H9 (cell line): ENCODE measurements around the gene AGMAT. TPM values are rescaled to one million over a fixed set of nuclear protein-coding genes. Genes with fewer than 3 reads are reported as not detected.

Experiments used
- DNase-seq: peaks from one replicate; pipeline ENCODE4 v3.0.0-alpha.2; 2017
- H2AFZ ChIP-seq: one replicate; pipeline ENCODE4 v1.6.1; 2013; ENCODE audit warnings: mild to moderate bottlenecking, low read length, control low read depth, moderate library complexity
- H2AK5ac ChIP-seq: 2 replicates; pipeline ENCODE4 v1.6.1; 2013; ENCODE audit warnings: low read length, control low read depth, mixed read lengths; ENCODE audit not compliant: insufficient read length
- H2BK120ac ChIP-seq: one replicate; pipeline ENCODE4 v1.6.1; 2013; ENCODE audit warnings: low read depth, mild to moderate bottlenecking, low read length, control low read depth, inconsistent platforms; ENCODE audit not compliant: poor library complexity, severe bottlenecking
- H2BK12ac ChIP-seq: 2 replicates; pipeline ENCODE4 v1.6.1; 2013; ENCODE audit warnings: low read length, control low read depth, mixed read lengths, low read depth; ENCODE audit not compliant: insufficient read length
- H2BK15ac ChIP-seq: 2 replicates; pipeline ENCODE4 v1.6.1; 2013; ENCODE audit warnings: low read depth, low read length, control low read depth
- H2BK20ac ChIP-seq: one replicate; pipeline ENCODE4 v1.6.1; 2013; ENCODE audit warnings: low read depth, mild to moderate bottlenecking, low read length, control low read depth, inconsistent platforms; ENCODE audit not compliant: poor library complexity, severe bottlenecking
- H2BK5ac ChIP-seq: 2 replicates; pipeline ENCODE4 v1.6.1; 2013; ENCODE audit warnings: low read length, control low read depth, mixed read lengths; ENCODE audit not compliant: insufficient read length
- H3K14ac ChIP-seq: 2 replicates; pipeline ENCODE4 v1.6.1; 2013; ENCODE audit warnings: low read length, control low read depth; ENCODE audit not compliant: insufficient read depth
- H3K18ac ChIP-seq: 2 replicates; pipeline ENCODE4 v1.6.1; 2013; ENCODE audit warnings: low read depth, mild to moderate bottlenecking, mixed read lengths, low read length, control low read depth; ENCODE audit not compliant: insufficient read length
- H3K23ac ChIP-seq: 2 replicates; pipeline ENCODE4 v1.6.1; 2013; ENCODE audit warnings: low read length, control low read depth, mixed read lengths, low read depth; ENCODE audit not compliant: insufficient read length
- H3K23me2 ChIP-seq: 2 replicates; pipeline ENCODE4 v1.6.1; 2013; ENCODE audit warnings: low read depth, mild to moderate bottlenecking, mixed read lengths, low read length, control low read depth; ENCODE audit not compliant: insufficient read length, poor library complexity, severe bottlenecking
- H3K27ac ChIP-seq: 2 replicates; pipeline ENCODE4 v1.5.1; 2013; ENCODE audit warnings: low read length, control low read depth, mixed read lengths, low read depth; ENCODE audit not compliant: insufficient read length
- H3K27me3 ChIP-seq: 2 replicates; pipeline ENCODE4 v1.6.1; 2013; ENCODE audit warnings: low read length, control low read depth, inconsistent platforms; ENCODE audit not compliant: insufficient read depth
- H3K4ac ChIP-seq: 2 replicates; pipeline ENCODE4 v1.6.1; 2013; ENCODE audit warnings: low read depth, mild to moderate bottlenecking, control low read depth, inconsistent platforms, low read length, moderate library complexity
- H3K4me1 ChIP-seq: 2 replicates; pipeline ENCODE4 v1.6.1; 2013; ENCODE audit warnings: low read length, control low read depth, inconsistent platforms; ENCODE audit not compliant: insufficient read depth
- H3K4me2 ChIP-seq: 2 replicates; pipeline ENCODE4 v1.6.1; 2013; ENCODE audit warnings: low read length, control low read depth, mixed read lengths; ENCODE audit not compliant: insufficient read length, insufficient read depth
- H3K56ac ChIP-seq: 2 replicates; pipeline ENCODE4 v1.6.1; 2013; ENCODE audit warnings: low read depth, mild to moderate bottlenecking, mixed read lengths, low read length, control low read depth; ENCODE audit not compliant: insufficient read length
- H3K79me1 ChIP-seq: 2 replicates; pipeline ENCODE4 v1.6.1; 2013; ENCODE audit warnings: low read depth, mild to moderate bottlenecking, moderate library complexity, low read length, control low read depth, inconsistent platforms; ENCODE audit not compliant: insufficient read depth, poor library complexity, severe bottlenecking
- H3K79me2 ChIP-seq: 2 replicates; pipeline ENCODE4 v1.6.1; 2013; ENCODE audit warnings: low read length, control low read depth, inconsistent platforms; ENCODE audit not compliant: insufficient read depth
- H3K9ac ChIP-seq: 2 replicates; pipeline ENCODE4 v1.6.1; 2013; ENCODE audit warnings: low read length, control low read depth, mixed read lengths; ENCODE audit not compliant: insufficient read length; ENCODE audit errors: extremely low read depth
- H3K9me3 ChIP-seq: one replicate; pipeline ENCODE4 v1.6.1; 2013; ENCODE audit warnings: low read depth, low read length, inconsistent platforms; ENCODE audit not compliant: control insufficient read depth
- H3T11ph ChIP-seq: one replicate; pipeline ENCODE4 v1.6.1; 2013; ENCODE audit warnings: mild to moderate bottlenecking, low read length, control low read depth, inconsistent platforms
- H4K20me1 ChIP-seq: one replicate; pipeline ENCODE4 v1.6.1; 2013; ENCODE audit not compliant: control insufficient read depth, insufficient read length, insufficient read depth
- H4K5ac ChIP-seq: 2 replicates; pipeline ENCODE4 v1.6.1; 2013; ENCODE audit warnings: low read depth, mild to moderate bottlenecking, mixed read lengths, low read length, control low read depth; ENCODE audit not compliant: insufficient read length
- H4K8ac ChIP-seq: replicated peaks from 2 replicates; pipeline ENCODE4 v1.6.1; 2013; ENCODE audit warnings: low read length, control low read depth, mixed read lengths, low read depth; ENCODE audit not compliant: insufficient read length
- H4K91ac ChIP-seq: 2 replicates; pipeline ENCODE4 v1.6.1; 2013; ENCODE audit warnings: low read depth, mild to moderate bottlenecking, moderate library complexity, mixed read lengths, low read length, control low read depth; ENCODE audit not compliant: insufficient read length
- H3K27ac Mint-ChIP-seq, 3 experiments: 2 replicates in 2 of 3; 3 replicates in 1 of 3; pipeline ENCODE4 v1.8.0; 2020 to 2021; ENCODE audit warnings: mixed read lengths in 3 of 3, mild to moderate bottlenecking in 1 of 3, moderate library complexity in 1 of 3
- H3K27me3 Mint-ChIP-seq: 2 replicates; pipeline ENCODE4 v1.8.0; 2021; ENCODE audit warnings: low read depth, mild to moderate bottlenecking, moderate library complexity, mixed read lengths
- H3K36me3 Mint-ChIP-seq, 3 experiments: 2 replicates in 2 of 3; 3 replicates in 1 of 3; pipeline ENCODE4 v1.8.0; 2020 to 2021; ENCODE audit warnings: low read depth in 3 of 3, mixed read lengths in 3 of 3; ENCODE audit not compliant: insufficient read depth in 1 of 3
- H3K4me1 Mint-ChIP-seq, 2 experiments: 2 replicates each; pipeline ENCODE4 v1.8.0; 2020; ENCODE audit warnings: mixed read lengths in 2 of 2
- H3K4me3 Mint-ChIP-seq, 2 experiments: 2 replicates in 1 of 2; 3 replicates in 1 of 2; pipeline ENCODE4 v1.8.0; 2020 to 2021; ENCODE audit warnings: mild to moderate bottlenecking in 2 of 2, mixed read lengths in 2 of 2, moderate library complexity in 1 of 2
- H3K9me3 Mint-ChIP-seq, 2 experiments: 2 replicates in 1 of 2; 3 replicates in 1 of 2; pipeline ENCODE4 v1.8.0; 2020; ENCODE audit warnings: mild to moderate bottlenecking in 2 of 2, mixed read lengths in 2 of 2, moderate library complexity in 1 of 2
- WGBS: extraction: QIAGEN DNeasy Blood & Tissue Kit; methylation state at CpG from one replicate; pipeline ENCODE4 v1.1.7; 2013; ENCODE audit warnings: missing lambda C conversion rate, low lambda C conversion rate, mixed read lengths; ENCODE audit not compliant: insufficient read length; ENCODE audit errors: extremely low coverage; 5-methylcytosine and 5-hydroxymethylcytosine counted together
- long read RNA-seq: library from polyadenylated mRNA; unstranded; transcript quantifications from one replicate; pipeline ENCODE4 v2.0.0, GENCODE V29; 2020
- total RNA-seq: library from RNA; stranded (reverse); gene quantifications from 2 replicates; pipeline ENCODE4 v1.2.1, GENCODE V29; 2021
- TF ChIP-seq, protein P1 (sequence below): fragments of 200-600 bp; sonication (generic); conservative IDR thresholded peaks from 3 replicates; pipeline ENCODE4 v1.8.0; 2021; ENCODE audit warnings: antibody characterized with exemption, mild to moderate bottlenecking

The AGMAT gene, protein sequence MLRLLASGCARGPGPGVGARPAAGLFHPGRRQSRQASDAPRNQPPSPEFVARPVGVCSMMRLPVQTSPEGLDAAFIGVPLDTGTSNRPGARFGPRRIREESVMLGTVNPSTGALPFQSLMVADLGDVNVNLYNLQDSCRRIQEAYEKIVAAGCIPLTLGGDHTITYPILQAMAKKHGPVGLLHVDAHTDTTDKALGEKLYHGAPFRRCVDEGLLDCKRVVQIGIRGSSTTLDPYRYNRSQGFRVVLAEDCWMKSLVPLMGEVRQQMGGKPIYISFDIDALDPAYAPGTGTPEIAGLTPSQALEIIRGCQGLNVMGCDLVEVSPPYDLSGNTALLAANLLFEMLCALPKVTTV
- total RNA-seq, result 4.0 TPM in 2 replicates
- long read RNA-seq, transcript AGMAT-201 (7 exons, 2,500 nt), result major isoform, 12 of 13 reads
- long read RNA-seq, partial matches to known transcripts, result 0 of 13 reads
- long read RNA-seq, other reads (novel, unspliced or antisense), result 1 of 13 reads

DNA sequence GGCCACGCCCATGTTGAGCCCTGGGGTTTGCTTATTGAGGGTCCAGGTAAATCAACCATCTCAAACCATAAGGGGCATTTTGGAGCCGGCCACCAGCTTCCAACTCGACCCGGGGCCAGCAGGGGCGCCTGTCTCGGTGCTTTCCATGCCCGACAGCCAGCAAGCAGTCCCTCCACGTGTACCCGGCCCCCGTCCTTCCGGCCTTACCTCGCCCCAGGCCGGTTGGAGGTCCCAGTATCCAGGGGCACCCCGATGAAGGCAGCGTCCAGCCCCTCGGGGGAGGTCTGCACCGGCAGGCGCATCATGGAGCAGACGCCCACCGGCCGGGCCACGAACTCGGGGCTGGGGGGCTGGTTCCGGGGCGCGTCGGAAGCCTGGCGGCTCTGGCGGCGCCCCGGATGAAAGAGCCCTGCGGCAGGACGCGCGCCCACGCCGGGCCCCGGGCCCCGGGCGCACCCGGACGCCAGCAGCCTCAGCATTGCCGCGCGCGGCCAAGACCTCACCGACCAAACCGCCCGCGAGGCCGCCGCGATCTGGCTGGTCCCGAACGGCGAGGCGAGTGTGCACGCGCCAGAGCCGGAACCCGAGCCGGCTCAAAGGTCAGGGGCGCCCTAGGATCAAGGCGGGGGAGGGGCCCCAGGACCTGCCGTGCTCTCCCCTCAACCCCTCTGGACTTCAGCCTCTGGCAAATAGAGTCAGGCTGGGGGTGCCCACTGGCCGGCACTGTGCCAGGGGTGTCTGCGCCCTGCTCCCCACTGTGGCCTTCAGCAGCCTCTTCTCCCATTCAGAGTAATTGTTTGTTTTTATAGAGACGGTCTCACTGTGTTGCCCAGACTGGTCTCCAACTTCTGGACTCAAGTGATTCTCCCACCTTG, at the start of gene AGMAT:
Gene AGMAT, minus strand, starts transcription at position 563 of the 875 bp plus-strand sequence. Its CDS starts 84 bp downstream, at position 479.
- Histone ChIP-seq H2BK15ac (no peak within 1 kb of the TSS), H3K79me1 (no peaks in the 10 kb centered on the region), H4K20me1 (no peaks in the 10 kb centered on the region), H2BK5ac (no peak within 1 kb of the TSS), H4K8ac (no peak within 1 kb of the TSS), H3K79me2 (no peaks in the 10 kb centered on the region), H2AFZ (no peak within 1 kb of the TSS), H3K27me3 (no peaks in the 10 kb centered on the region), H3K4me2 (peak within 1 kb of the TSS; percentile 43), H3K9ac (no peak within 1 kb of the TSS), H3K4ac (no peak within 1 kb of the TSS), H3K56ac (no peak within 1 kb of the TSS), H4K5ac (no peak within 1 kb of the TSS), H3K4me1 (no peaks in the 10 kb centered on the region), H3K23me2 (no peaks in the 10 kb centered on the region), H3K18ac (peak within 1 kb of the TSS; percentile 93), H3K14ac (peak within 1 kb of the TSS; percentile 93), H2BK12ac (no peak within 1 kb of the TSS), H4K91ac (no peak within 1 kb of the TSS), H2BK120ac (no peak within 1 kb of the TSS), H3T11ph (no peak within 1 kb of the TSS), H3K9me3 (no peaks in the 10 kb centered on the region), H2BK20ac (no peak within 1 kb of the TSS), H3K27ac (no peak within 1 kb of the TSS), H2AK5ac (no peak within 1 kb of the TSS), H3K23ac (no peak within 1 kb of the TSS)
- Mint-ChIP-seq H3K4me1 (peaks cover 4 to 5% of the 10 kb centered on the region in 2 experiments), H3K27me3 (peaks cover 3% of the 10 kb centered on the region), H3K27ac (no peak within 1 kb of the TSS; a peak in 1 of 7 replicates), H3K36me3 (peaks cover 0 to 5% (median 0%) of the 10 kb centered on the region in 3 experiments; a peak in 2 of 7 replicates), H3K9me3 (no peaks in the 10 kb centered on the region), H3K4me3 (peak within 1 kb of the TSS; percentile 62 to 76)
- no CpG with 5 or more reads among the region's 68 CpGs for WGBS
- DNase-seq, result peak; percentile 91
- TF ChIP-seq, protein P1, sequence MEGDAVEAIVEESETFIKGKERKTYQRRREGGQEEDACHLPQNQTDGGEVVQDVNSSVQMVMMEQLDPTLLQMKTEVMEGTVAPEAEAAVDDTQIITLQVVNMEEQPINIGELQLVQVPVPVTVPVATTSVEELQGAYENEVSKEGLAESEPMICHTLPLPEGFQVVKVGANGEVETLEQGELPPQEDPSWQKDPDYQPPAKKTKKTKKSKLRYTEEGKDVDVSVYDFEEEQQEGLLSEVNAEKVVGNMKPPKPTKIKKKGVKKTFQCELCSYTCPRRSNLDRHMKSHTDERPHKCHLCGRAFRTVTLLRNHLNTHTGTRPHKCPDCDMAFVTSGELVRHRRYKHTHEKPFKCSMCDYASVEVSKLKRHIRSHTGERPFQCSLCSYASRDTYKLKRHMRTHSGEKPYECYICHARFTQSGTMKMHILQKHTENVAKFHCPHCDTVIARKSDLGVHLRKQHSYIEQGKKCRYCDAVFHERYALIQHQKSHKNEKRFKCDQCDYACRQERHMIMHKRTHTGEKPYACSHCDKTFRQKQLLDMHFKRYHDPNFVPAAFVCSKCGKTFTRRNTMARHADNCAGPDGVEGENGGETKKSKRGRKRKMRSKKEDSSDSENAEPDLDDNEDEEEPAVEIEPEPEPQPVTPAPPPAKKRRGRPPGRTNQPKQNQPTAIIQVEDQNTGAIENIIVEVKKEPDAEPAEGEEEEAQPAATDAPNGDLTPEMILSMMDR, result peak; percentile 71
